HEK293 (cell line): Measurements from ENCODE around the gene CHIT1.

Experiments
- CTCF ChIA-PET: fragments of 350-600 bp; formaldehyde crosslinking; extraction: SDS; loops from one replicate; lab custom pipeline; 2021; ENCODE audit warnings: antibody characterized with exemption; lab: Yijun Ruan, JAX
- POLR2A ChIA-PET: fragments of 300-600 bp; formaldehyde crosslinking; extraction: SDS; loops from one replicate; lab custom pipeline; 2020; ENCODE audit warnings: antibody characterized with exemption, inconsistent platforms; lab: Yijun Ruan, JAX
- H3K27ac ChIP-seq: fragments of 200-500 bp; sonication (Bioruptor generic); 2 replicates; pipeline ENCODE4 v1.5.1; 2014; ENCODE audit warnings: low read depth, low read length, control low read depth, inconsistent platforms; ENCODE audit errors: extremely low read depth
- H3K36me3 ChIP-seq, 2 experiments: fragments of 200-500 bp in 1 of 2; sonication (Bioruptor generic) in 1 of 2; 1 replicate in 1 of 2; 2 replicates in 1 of 2; pipeline ENCODE4 v1.5.1; 2014 to 2017; ENCODE audit warnings: inconsistent platforms in 2 of 2, low read length in 2 of 2; ENCODE audit not compliant: control insufficient read depth in 2 of 2, insufficient read depth in 1 of 2
- H3K4me1 ChIP-seq: fragments of 200-500 bp; sonication (Bioruptor generic); 2 replicates; pipeline ENCODE4 v1.5.1; 2014; ENCODE audit warnings: mild to moderate bottlenecking, low read length, inconsistent platforms; ENCODE audit not compliant: control insufficient read depth, insufficient read depth
- H3K4me3 ChIP-seq: 2 replicates; pipeline ENCODE4 v1.5.1; 2011; ENCODE audit warnings: low read depth, mild to moderate bottlenecking, control low read depth, low read length, moderate library complexity
- H3K9me3 ChIP-seq: fragments of 200-500 bp; sonication (Bioruptor generic); 2 replicates; pipeline ENCODE4 v1.5.1; 2014; ENCODE audit warnings: low read depth, low read length, inconsistent platforms; ENCODE audit not compliant: control insufficient read depth, insufficient read depth
- CTCF ChIP-seq: fragments of 450-650 bp; formaldehyde crosslinking; IDR thresholded peaks from 2 replicates; pipeline ENCODE4 v1.5.1; 2016; ENCODE audit warnings: missing biosample characterization, missing genetic modification characterization
- GFI1B ChIP-seq: fragments of 450-650 bp; formaldehyde crosslinking; IDR thresholded peaks from 2 replicates; pipeline ENCODE4 v1.5.1; 2016; ENCODE audit warnings: missing biosample characterization, missing genetic modification characterization
- ZBTB1 ChIP-seq: fragments of 450-650 bp; formaldehyde crosslinking; IDR thresholded peaks from 2 replicates; pipeline ENCODE4 v1.5.1; 2016; ENCODE audit warnings: missing biosample characterization, missing genetic modification characterization
- ZFHX2 ChIP-seq: fragments of 450-650 bp; formaldehyde crosslinking; conservative IDR thresholded peaks from 2 replicates; pipeline ENCODE4 v1.5.1; 2016; ENCODE audit warnings: missing biosample characterization, missing genetic modification characterization
- ZNF112 ChIP-seq: fragments of 450-650 bp; formaldehyde crosslinking; IDR thresholded peaks from 2 replicates; pipeline ENCODE4 v1.5.0; 2017; ENCODE audit warnings: missing biosample characterization, missing genetic modification characterization
- ZNF140 ChIP-seq: fragments of 450-650 bp; formaldehyde crosslinking; IDR thresholded peaks from 2 replicates; pipeline ENCODE4 v1.5.1; 2016; ENCODE audit warnings: missing biosample characterization, missing genetic modification characterization
- ZNF221 ChIP-seq: fragments of 450-650 bp; formaldehyde crosslinking; IDR thresholded peaks from 2 replicates; pipeline ENCODE4 v1.5.1; 2017; ENCODE audit warnings: missing biosample characterization, missing genetic modification characterization, borderline replicate concordance
- ZNF23 ChIP-seq: fragments of 450-650 bp; formaldehyde crosslinking; IDR thresholded peaks from 2 replicates; pipeline ENCODE4 v1.5.1; 2016; ENCODE audit warnings: missing biosample characterization, missing genetic modification characterization, borderline replicate concordance
- ZNF473 ChIP-seq: fragments of 450-650 bp; formaldehyde crosslinking; IDR thresholded peaks from 2 replicates; pipeline ENCODE4 v1.5.1; 2017; ENCODE audit warnings: missing biosample characterization, missing genetic modification characterization
- ZNF513 ChIP-seq: fragments of 450-650 bp; IDR thresholded peaks from 2 replicates; pipeline ENCODE4 v1.5.1; 2018; ENCODE audit warnings: missing biosample characterization, missing genetic modification characterization
- ZNF561 ChIP-seq: fragments of 450-650 bp; IDR thresholded peaks from 2 replicates; pipeline ENCODE4 v1.5.1; 2018; ENCODE audit warnings: missing biosample characterization, missing genetic modification characterization, borderline replicate concordance
- ZNF571 ChIP-seq: fragments of 450-650 bp; formaldehyde crosslinking; IDR thresholded peaks from 2 replicates; pipeline ENCODE4 v1.5.0; 2017; ENCODE audit warnings: missing biosample characterization, missing genetic modification characterization
- TF ChIP-seq, protein P1 (sequence below): fragments of 450-650 bp; formaldehyde crosslinking; conservative IDR thresholded peaks from 2 replicates; pipeline ENCODE4 v1.5.1; 2016; ENCODE audit warnings: low read depth, missing biosample characterization, missing genetic modification characterization

CHIT1 gene

DNA sequence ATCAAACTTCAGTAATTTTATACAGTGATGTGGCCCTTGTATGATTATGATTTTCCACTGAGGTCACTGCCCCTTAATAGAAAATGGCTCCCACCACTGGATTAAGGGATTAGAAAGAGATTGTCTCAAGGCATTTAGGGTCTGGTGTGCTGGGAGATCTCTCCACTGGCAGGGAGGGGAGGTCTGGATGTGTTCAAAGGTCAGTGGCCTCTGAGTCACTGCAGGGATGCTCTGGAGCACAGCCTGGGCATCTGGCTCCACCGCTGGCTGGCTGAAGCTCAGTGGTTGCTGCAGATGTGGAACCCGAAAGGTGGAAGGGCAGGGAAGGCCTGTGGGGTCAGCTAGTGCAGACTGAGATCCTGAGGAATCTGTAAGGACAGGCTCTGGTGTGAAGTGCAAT, 24.7 kb downstream of the CHIT1 start:
- no peaks in the 10 kb centered on the region for H3K36me3 ChIP-seq
- POLR2A ChIA-PET: no interaction called here
- no peaks in the 10 kb centered on the region for H3K4me1 ChIP-seq
- TF ChIP-seq ZNF561 (tag by site-specific recombination): no peak
- TF ChIP-seq, protein P1, sequence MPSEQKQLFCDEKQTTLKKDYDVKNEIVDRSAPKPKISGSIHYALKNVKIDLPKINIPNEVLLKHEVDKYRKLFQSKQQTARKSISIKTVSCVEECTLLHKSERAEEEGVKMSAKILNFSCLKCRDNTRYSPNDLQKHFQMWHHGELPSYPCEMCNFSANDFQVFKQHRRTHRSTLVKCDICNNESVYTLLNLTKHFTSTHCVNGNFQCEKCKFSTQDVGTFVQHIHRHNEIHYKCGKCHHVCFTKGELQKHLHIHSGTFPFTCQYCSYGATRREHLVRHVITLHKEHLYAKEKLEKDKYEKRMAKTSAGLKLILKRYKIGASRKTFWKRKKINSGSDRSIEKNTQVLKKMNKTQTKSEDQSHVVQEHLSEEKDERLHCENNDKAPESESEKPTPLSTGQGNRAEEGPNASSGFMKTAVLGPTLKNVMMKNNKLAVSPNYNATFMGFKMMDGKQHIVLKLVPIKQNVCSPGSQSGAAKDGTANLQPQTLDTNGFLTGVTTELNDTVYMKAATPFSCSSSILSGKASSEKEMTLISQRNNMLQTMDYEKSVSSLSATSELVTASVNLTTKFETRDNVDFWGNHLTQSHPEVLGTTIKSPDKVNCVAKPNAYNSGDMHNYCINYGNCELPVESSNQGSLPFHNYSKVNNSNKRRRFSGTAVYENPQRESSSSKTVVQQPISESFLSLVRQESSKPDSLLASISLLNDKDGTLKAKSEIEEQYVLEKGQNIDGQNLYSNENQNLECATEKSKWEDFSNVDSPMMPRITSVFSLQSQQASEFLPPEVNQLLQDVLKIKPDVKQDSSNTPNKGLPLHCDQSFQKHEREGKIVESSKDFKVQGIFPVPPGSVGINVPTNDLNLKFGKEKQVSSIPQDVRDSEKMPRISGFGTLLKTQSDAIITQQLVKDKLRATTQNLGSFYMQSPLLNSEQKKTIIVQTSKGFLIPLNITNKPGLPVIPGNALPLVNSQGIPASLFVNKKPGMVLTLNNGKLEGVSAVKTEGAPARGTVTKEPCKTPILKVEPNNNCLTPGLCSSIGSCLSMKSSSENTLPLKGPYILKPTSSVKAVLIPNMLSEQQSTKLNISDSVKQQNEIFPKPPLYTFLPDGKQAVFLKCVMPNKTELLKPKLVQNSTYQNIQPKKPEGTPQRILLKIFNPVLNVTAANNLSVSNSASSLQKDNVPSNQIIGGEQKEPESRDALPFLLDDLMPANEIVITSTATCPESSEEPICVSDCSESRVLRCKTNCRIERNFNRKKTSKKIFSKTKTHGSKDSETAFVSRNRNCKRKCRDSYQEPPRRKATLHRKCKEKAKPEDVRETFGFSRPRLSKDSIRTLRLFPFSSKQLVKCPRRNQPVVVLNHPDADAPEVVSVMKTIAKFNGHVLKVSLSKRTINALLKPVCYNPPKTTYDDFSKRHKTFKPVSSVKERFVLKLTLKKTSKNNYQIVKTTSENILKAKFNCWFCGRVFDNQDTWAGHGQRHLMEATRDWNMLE (tag by site-specific recombination): no peak
- TF ChIP-seq ZNF473: no peak
- no peak for TF ChIP-seq ZNF221 (tag by site-specific recombination)
- no peak for TF ChIP-seq ZNF513
- TF ChIP-seq GFI1B: no peak
- no peak for TF ChIP-seq ZNF571 (tag by site-specific recombination)
- TF ChIP-seq CTCF (tag by site-specific recombination): no peak
- TF ChIP-seq ZNF23 (tag by site-specific recombination): no peak
- no peak for TF ChIP-seq ZBTB1
- no peak for TF ChIP-seq ZNF140 (tag by site-specific recombination)
- CTCF ChIA-PET: interaction anchor here (1.0 to 1.5 kb wide), 4 partner anchors 12 to 165 kb away, joined by 3 to 8 read pairs (median 6); no protein-coding TSS in a partner anchor
- H3K9me3 ChIP-seq: no peaks in the 10 kb centered on the region
- H3K4me3 ChIP-seq: no peak overlapping the region
- no peak overlapping the region for H3K27ac ChIP-seq

- Histone ChIP-seq H3K9me3 (no peaks in the 10 kb centered on the region), H3K27ac (no peak overlapping the region), H3K4me3 (no peak overlapping the region), H3K4me1 (no peaks in the 10 kb centered on the region), H3K36me3 (no peaks in the 10 kb centered on the region)
- TF ChIP-seq ZNF112 (tag by site-specific recombination) (no peak), ZFHX2 (0 out of 2 replicates have a peak, but pooled peaks have one; percentile 9)
- ChIA-PET CTCF (interaction anchor here (0.6 to 2.3 kb wide), 7 partner anchors 13 to 163 kb away, joined by 3 to 10 read pairs (median 6); no protein-coding TSS in a partner anchor), POLR2A (no interaction called here)
These were observed 26.8 kb downstream of the CHIT1 start for GRCh38 chr1:203202431-203203245.
